B cell (primary cell): ENCODE results near the gene AGXT2.

Experiments used
- CTCF ChIP-seq: fragments of 200-600 bp; IDR thresholded peaks from one replicate; pipeline ENCODE4 v1.8.0; 2022; ENCODE audit warnings: antibody characterized with exemption, mild to moderate bottlenecking
- EZH2 ChIP-seq: IDR thresholded peaks from 2 replicates; pipeline ENCODE4 v1.6.1; 2012; ENCODE audit warnings: borderline replicate concordance, low read depth, mild to moderate bottlenecking, moderate library complexity, low read length; ENCODE audit not compliant: insufficient read depth, poor library complexity, severe bottlenecking

DNA sequence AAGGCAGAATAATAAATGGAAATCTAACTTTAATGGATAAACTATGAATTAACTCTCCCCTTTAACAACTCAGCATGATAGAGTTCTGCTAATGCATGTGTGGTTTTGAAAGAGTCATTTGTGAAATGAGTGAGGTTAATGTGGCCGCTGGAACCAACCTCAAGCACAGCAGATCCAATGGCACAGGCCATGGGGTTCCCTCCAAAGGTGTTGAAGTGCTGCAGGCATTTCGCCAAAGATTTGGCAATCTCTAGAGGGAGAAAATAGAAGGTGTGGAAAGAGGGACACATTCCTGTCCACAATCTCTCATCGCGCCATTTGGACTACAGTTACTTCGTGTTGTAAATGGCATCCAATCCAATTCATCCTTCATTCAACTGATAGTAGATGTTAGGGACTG, 35.0 kb downstream of the AGXT2 start:
- TF ChIP-seq CTCF, result no peak
- TF ChIP-seq EZH2, result no peak
